Measurements from ENCODE around the gene BAIAP2L1.

Gene BAIAP2L1

DNA sequence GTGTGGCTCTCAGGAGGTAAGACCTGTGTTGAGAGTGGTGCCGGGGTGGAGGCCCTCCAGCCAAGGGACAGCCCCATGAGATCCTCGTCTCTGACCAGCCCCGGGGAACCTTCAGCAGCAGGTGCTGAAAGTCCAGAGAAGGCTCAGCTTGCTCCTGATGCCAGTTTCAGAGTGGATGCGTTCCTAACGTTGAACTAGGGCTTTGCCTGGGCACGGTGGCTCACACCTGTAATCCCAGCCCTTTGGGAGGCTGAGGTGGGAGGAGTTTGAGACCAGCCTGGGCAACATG lies 45.7 kb downstream of the BAIAP2L1 start:
- no peaks in the 10 kb centered on the region for H3K27me3 ChIP-seq (replicated peaks; ENCODE audit: control insufficient read depth, insufficient read depth, low read length)
- H3K4me3 ChIP-seq (ENCODE audit: low read length): no peak overlapping the region
- DNase-seq (ENCODE audit: low read depth): no peak
- H3K9me3 ChIP-seq (ENCODE audit: control insufficient read depth, low read length): no peaks in the 10 kb centered on the region
- H3K36me3 ChIP-seq (ENCODE audit: control insufficient read depth, insufficient read depth, low read length, severe bottlenecking): no peaks in the 10 kb centered on the region
- H3K4me1 ChIP-seq (ENCODE audit: control insufficient read depth, insufficient read depth, low read length): peaks cover 15% of the 10 kb centered on the region
- no peak overlapping the region for H3K9ac ChIP-seq (ENCODE audit: low read length)

- DNase-seq (ENCODE audit: low read depth): peak; percentile 75
- no peak overlapping the region for H3K4me3 ChIP-seq (ENCODE audit: low read length)
- H3K9me3 ChIP-seq (ENCODE audit: control insufficient read depth, low read length): no peaks in the 10 kb centered on the region
- no peaks in the 10 kb centered on the region for H3K36me3 ChIP-seq (ENCODE audit: control insufficient read depth, insufficient read depth, low read length, severe bottlenecking)
- no peak overlapping the region for H3K9ac ChIP-seq (ENCODE audit: low read length)
- no peaks in the 10 kb centered on the region for H3K27me3 ChIP-seq (replicated peaks; ENCODE audit: control insufficient read depth, insufficient read depth, low read length)
- peaks cover 15% of the 10 kb centered on the region for H3K4me1 ChIP-seq (ENCODE audit: control insufficient read depth, insufficient read depth, low read length)
These were observed 46.2 kb downstream of the BAIAP2L1 start for GRCh38 chr7:98354511-98355249.

DNA sequence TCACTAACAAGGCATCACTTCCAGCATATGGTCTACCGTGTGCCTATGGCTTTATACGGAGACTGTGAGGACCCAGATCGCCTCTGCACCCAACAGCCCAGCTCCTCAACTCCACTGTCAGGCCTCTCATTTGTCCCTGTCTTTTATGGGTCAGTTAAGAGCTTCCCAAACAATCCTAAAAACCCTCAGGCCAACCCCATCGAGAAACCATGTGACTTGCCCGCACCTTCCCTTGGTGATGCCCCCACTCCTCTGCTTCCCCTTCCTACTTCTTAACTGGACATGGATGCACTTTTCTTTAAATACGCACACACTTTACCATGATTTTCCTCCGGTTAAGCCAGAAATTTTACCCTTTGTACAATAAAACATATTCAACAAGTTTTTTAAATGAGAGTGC lies 46.8 kb downstream of the BAIAP2L1 start:
- Histone ChIP-seq H3K9me3 (ENCODE audit: control insufficient read depth, low read length) (no peaks in the 10 kb centered on the region), H3K36me3 (ENCODE audit: control insufficient read depth, insufficient read depth, low read length, severe bottlenecking) (no peaks in the 10 kb centered on the region), H3K4me1 (ENCODE audit: control insufficient read depth, insufficient read depth, low read length) (peaks cover 15% of the 10 kb centered on the region), H3K4me3 (ENCODE audit: low read length) (no peak overlapping the region), H3K27me3 (replicated peaks; ENCODE audit: control insufficient read depth, insufficient read depth, low read length) (no peaks in the 10 kb centered on the region), H3K9ac (ENCODE audit: low read length) (no peak overlapping the region)
- no peak for DNase-seq (ENCODE audit: low read depth)

GRCh38 chr7:98352621-98353020 lies 48.3 kb downstream of the BAIAP2L1 start:
- H3K27me3 ChIP-seq (replicated peaks; ENCODE audit: control insufficient read depth, insufficient read depth, low read length): no peaks in the 10 kb centered on the region
- no peak overlapping the region for H3K9ac ChIP-seq (ENCODE audit: low read length)
- peaks cover 15% of the 10 kb centered on the region for H3K4me1 ChIP-seq (ENCODE audit: control insufficient read depth, insufficient read depth, low read length)
- H3K4me3 ChIP-seq (ENCODE audit: low read length): no peak overlapping the region
- no peaks in the 10 kb centered on the region for H3K9me3 ChIP-seq (ENCODE audit: control insufficient read depth, low read length)
- H3K36me3 ChIP-seq (ENCODE audit: control insufficient read depth, insufficient read depth, low read length, severe bottlenecking): no peaks in the 10 kb centered on the region
- DNase-seq (ENCODE audit: low read depth): peak; percentile 75

DNA sequence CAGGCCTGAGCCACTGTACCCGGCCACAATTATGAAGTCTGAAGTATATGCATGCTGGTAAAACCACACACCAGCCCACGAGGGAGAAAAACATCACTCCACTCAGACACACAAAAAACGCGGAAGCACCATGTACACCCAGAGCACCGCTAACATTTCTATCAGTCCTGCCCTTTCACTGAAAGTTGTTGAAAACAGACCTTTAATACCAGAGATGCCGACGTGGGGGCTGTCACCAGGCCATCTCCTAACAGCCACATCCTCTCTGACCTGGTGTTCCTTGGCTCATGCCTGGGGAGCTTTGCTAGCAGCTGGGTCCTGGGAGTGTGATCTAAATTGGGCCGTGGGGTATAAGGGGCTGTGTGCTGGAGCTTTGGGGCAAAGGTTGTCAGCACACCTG lies 49.8 kb downstream of the BAIAP2L1 start:
- DNase-seq (ENCODE audit: low read depth): no peak
- no peak overlapping the region for H3K9ac ChIP-seq (ENCODE audit: low read length)
- H3K4me1 ChIP-seq (ENCODE audit: control insufficient read depth, insufficient read depth, low read length): peaks cover 15% of the 10 kb centered on the region
- no peaks in the 10 kb centered on the region for H3K9me3 ChIP-seq (ENCODE audit: control insufficient read depth, low read length)
- H3K36me3 ChIP-seq (ENCODE audit: control insufficient read depth, insufficient read depth, low read length, severe bottlenecking): no peaks in the 10 kb centered on the region
- H3K4me3 ChIP-seq (ENCODE audit: low read length): no peak overlapping the region
- H3K27me3 ChIP-seq (replicated peaks; ENCODE audit: control insufficient read depth, insufficient read depth, low read length): no peaks in the 10 kb centered on the region

- H3K9me3 ChIP-seq (ENCODE audit: control insufficient read depth, low read length): no peaks in the 10 kb centered on the region
- no peak for DNase-seq (ENCODE audit: low read depth)
These were observed 52.0 kb downstream of the BAIAP2L1 start for GRCh38 chr7:98348726-98349474.

GRCh38 chr7:98346515-98347069 lies 54.3 kb downstream of the BAIAP2L1 start:
- H3K4me3 ChIP-seq (ENCODE audit: low read length): no peak overlapping the region
- no peaks in the 10 kb centered on the region for H3K9me3 ChIP-seq (ENCODE audit: control insufficient read depth, low read length)
- H3K36me3 ChIP-seq (ENCODE audit: control insufficient read depth, insufficient read depth, low read length, severe bottlenecking): no peaks in the 10 kb centered on the region
- DNase-seq (ENCODE audit: low read depth): no peak
- peaks cover 5% of the 10 kb centered on the region for H3K4me1 ChIP-seq (ENCODE audit: control insufficient read depth, insufficient read depth, low read length)
- no peaks in the 10 kb centered on the region for H3K27me3 ChIP-seq (replicated peaks; ENCODE audit: control insufficient read depth, insufficient read depth, low read length)
- no peak overlapping the region for H3K9ac ChIP-seq (ENCODE audit: low read length)

More at GRCh38 chr7:98348726-98349474, 52.0 kb downstream of the BAIAP2L1 start:
- Histone ChIP-seq H3K4me3 (ENCODE audit: low read length) (no peak overlapping the region), H3K27me3 (replicated peaks; ENCODE audit: control insufficient read depth, insufficient read depth, low read length) (no peaks in the 10 kb centered on the region), H3K4me1 (ENCODE audit: control insufficient read depth, insufficient read depth, low read length) (peaks cover 8% of the 10 kb centered on the region), H3K36me3 (ENCODE audit: control insufficient read depth, insufficient read depth, low read length, severe bottlenecking) (no peaks in the 10 kb centered on the region), H3K9ac (ENCODE audit: low read length) (no peak overlapping the region)

- no peak overlapping the region for H3K4me3 ChIP-seq (ENCODE audit: low read length)
- H3K36me3 ChIP-seq (ENCODE audit: control insufficient read depth, insufficient read depth, low read length, severe bottlenecking): no peaks in the 10 kb centered on the region
- no peaks in the 10 kb centered on the region for H3K27me3 ChIP-seq (replicated peaks; ENCODE audit: control insufficient read depth, insufficient read depth, low read length)
- no peak overlapping the region for H3K9ac ChIP-seq (ENCODE audit: low read length)
- DNase-seq (ENCODE audit: low read depth): peak; percentile 56
- peaks cover 10% of the 10 kb centered on the region for H3K4me1 ChIP-seq (ENCODE audit: control insufficient read depth, insufficient read depth, low read length)
- H3K9me3 ChIP-seq (ENCODE audit: control insufficient read depth, low read length): no peaks in the 10 kb centered on the region
These were observed 59.8 kb downstream of the BAIAP2L1 start for GRCh38 chr7:98341106-98341505.

GRCh38 chr7:98339043-98339442 lies 61.8 kb downstream of the BAIAP2L1 start:
- Histone ChIP-seq H3K4me1 (ENCODE audit: control insufficient read depth, insufficient read depth, low read length) (peaks cover 10% of the 10 kb centered on the region), H3K9ac (ENCODE audit: low read length) (no peak overlapping the region), H3K9me3 (ENCODE audit: control insufficient read depth, low read length) (no peaks in the 10 kb centered on the region), H3K4me3 (ENCODE audit: low read length) (no peak overlapping the region), H3K27me3 (replicated peaks; ENCODE audit: control insufficient read depth, insufficient read depth, low read length) (no peaks in the 10 kb centered on the region), H3K36me3 (ENCODE audit: control insufficient read depth, insufficient read depth, low read length, severe bottlenecking) (no peaks in the 10 kb centered on the region)
- DNase-seq (ENCODE audit: low read depth): no peak

DNA sequence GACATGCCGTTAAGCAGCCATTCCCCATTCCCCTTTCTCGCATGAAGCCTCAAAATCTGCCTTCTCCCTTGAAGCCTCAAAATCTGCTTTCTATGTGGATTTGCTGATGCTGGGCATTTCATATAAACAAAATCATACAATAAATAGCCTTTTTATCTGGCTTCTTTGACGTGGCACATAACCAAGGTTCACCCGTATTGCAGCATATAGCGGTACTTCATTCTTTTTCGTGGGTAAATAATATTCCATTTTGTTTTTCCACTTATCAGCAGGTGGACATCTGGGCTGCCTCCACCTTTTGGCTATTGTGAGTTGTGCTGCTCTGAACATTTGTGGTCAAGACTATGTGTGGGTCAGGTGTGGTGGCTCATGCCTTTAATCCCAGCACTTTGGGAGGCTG lies 62.4 kb downstream of the BAIAP2L1 start:
- no peak overlapping the region for H3K9ac ChIP-seq (ENCODE audit: low read length)
- no peak for DNase-seq (ENCODE audit: low read depth)
- no peak overlapping the region for H3K4me3 ChIP-seq (ENCODE audit: low read length)
- H3K4me1 ChIP-seq (ENCODE audit: control insufficient read depth, insufficient read depth, low read length): peaks cover 7% of the 10 kb centered on the region
- no peaks in the 10 kb centered on the region for H3K9me3 ChIP-seq (ENCODE audit: control insufficient read depth, low read length)
- H3K36me3 ChIP-seq (ENCODE audit: control insufficient read depth, insufficient read depth, low read length, severe bottlenecking): no peaks in the 10 kb centered on the region
- H3K27me3 ChIP-seq (replicated peaks; ENCODE audit: control insufficient read depth, insufficient read depth, low read length): no peaks in the 10 kb centered on the region

- DNase-seq (ENCODE audit: low read depth): no peak
- Histone ChIP-seq H3K9ac (ENCODE audit: low read length) (no peak overlapping the region), H3K36me3 (ENCODE audit: control insufficient read depth, insufficient read depth, low read length, severe bottlenecking) (no peaks in the 10 kb centered on the region), H3K4me3 (ENCODE audit: low read length) (no peak overlapping the region), H3K4me1 (ENCODE audit: control insufficient read depth, insufficient read depth, low read length) (no peaks in the 10 kb centered on the region), H3K9me3 (ENCODE audit: control insufficient read depth, low read length) (no peaks in the 10 kb centered on the region), H3K27me3 (replicated peaks; ENCODE audit: control insufficient read depth, insufficient read depth, low read length) (no peaks in the 10 kb centered on the region)
These were observed 65.4 kb downstream of the BAIAP2L1 start for GRCh38 chr7:98335411-98335977.
